ENCODE data around the gene ZNF892. TPM values are rescaled to one million over a fixed set of nuclear protein-coding genes. Genes with fewer than 3 reads are reported as not detected.
"Not testable (repeated sequence)": the region's sequence is repeated elsewhere in the genome, so short reads cannot be mapped to it uniquely, and the experiment has no call there.

Gene ZNF892
- total RNA-seq, 2 experiments from 2014 or later, result 2.7 to 3.1 TPM

DNA sequence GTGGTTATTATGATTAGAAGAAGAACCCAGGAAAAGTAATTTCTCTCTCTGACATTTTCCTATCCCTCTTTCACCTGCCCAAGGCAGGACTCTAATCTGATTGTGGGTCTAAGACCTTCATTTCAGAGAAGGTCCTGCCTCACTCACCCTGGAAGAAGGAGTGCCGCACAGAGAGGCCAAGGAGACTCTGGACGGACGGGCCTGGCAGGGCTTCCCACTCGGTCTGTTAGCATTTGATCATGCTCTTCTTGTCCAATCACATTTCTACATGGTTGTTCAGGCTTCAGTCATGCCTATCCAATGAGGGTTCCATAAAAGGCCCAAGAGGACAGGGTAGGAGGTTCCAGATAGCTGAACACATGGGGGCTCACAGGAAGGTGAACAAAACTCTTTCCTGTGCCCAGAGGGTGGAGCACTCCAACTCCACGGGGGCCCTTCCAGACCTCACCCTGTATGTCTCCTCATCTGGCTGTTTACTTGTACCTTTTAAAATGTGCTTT lies 27.0 kb downstream of the ZNF892 start:
- intact Hi-C loops (cut with micrococcal nuclease), result no loop called here
- Mint-ChIP-seq H3K27ac (no peak overlapping the region), H3K4me3 (no peak overlapping the region), H3K27me3 (ENCODE audit: low read depth) (no peaks in the 10 kb centered on the region), H3K36me3 (ENCODE audit: low read depth) (peaks cover 5% of the 10 kb centered on the region), H3K4me1 (ENCODE audit: low read depth) (no peaks in the 10 kb centered on the region), H3K9me3 (peaks cover 21% of the 10 kb centered on the region)
- CTCF ChIA-PET, result no interaction called here
- DNase-seq, result no peak

DNA sequence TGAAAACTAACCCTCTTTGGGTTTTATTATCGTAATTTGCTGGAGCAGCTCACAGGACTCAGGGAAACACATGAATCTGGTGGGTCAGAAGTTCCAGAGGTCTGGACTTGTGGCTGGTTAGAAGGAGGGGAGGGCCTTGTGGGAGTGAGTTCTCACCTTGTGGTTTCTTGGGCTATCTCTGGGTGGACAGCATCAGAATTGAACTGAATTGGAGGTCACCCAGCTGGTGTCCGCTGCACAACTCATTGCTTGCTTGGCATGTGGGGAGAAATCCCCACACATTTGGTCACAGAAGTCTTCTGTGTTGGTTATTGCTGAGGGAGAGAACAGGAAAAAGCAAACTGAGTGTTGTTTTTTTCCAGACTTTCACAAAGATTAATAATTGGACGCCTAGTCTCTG lies 27.5 kb downstream of the ZNF892 start:
- Mint-ChIP-seq H3K27me3 (ENCODE audit: low read depth) (no peaks in the 10 kb centered on the region), H3K36me3 (ENCODE audit: low read depth) (peaks cover 5% of the 10 kb centered on the region), H3K9me3 (peaks cover 19% of the 10 kb centered on the region), H3K4me1 (ENCODE audit: low read depth) (no peaks in the 10 kb centered on the region), H3K4me3 (no peak overlapping the region), H3K27ac (no peak overlapping the region)
- intact Hi-C loops (cut with micrococcal nuclease), result no loop called here
- DNase-seq, result no peak
- CTCF ChIA-PET, result no interaction called here

DNA sequence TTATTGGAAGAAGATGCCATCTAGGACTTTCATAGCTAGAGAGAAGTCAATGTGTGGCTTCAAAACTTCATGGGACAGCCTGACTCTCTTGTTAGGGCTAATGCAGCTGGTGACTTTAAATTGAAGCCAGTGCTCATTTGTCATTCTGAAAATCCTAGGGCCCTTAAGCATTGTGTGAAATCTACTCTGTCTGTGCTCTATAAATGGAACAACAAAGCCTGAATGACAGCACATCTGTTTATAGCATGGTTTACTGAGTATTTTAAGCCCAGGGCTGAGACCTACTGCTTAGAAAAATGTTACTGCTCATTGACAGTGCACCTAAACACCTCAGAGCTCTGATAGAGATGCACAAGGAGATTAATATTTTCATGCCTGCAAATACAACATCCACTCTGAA lies 30.8 kb downstream of the ZNF892 start:
- CTCF ChIA-PET, result no interaction called here
- Mint-ChIP-seq H3K27me3 (ENCODE audit: low read depth) (no peaks in the 10 kb centered on the region), H3K9me3 (peaks cover 41% of the 10 kb centered on the region)

DNA sequence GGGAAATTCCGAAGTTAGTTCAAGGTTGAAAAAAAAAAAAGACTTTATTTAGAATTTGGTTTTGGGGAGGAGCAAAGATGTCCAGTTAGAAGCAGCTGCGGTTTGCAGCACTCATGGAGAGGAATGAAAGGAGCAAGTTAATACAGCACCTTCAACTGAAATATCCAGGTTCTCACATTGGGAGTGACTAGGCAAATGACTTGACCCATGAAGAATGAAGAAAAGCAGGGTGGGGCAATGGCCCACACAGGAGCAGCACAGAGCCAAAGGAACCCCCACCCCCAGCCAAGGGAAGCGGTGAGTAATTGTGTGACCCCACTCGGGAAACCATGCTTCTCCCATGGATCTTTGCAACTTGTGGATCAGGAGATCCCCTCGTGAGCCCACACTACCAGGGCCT lies 32.8 kb downstream of the ZNF892 start:
- intact Hi-C loops (cut with micrococcal nuclease), result no loop called here
- CTCF ChIA-PET, result interaction anchor here (0.7 kb wide), 1 partner anchor 9 kb away, joined by 3 read pairs; no protein-coding TSS in a partner anchor
- peaks cover 8% of the 10 kb centered on the region for H3K36me3 Mint-ChIP-seq (ENCODE audit: low read depth)

More for the DNA sequence above, 30.8 kb downstream of the ZNF892 start:
- Mint-ChIP-seq H3K4me1 (ENCODE audit: low read depth) (no peaks in the 10 kb centered on the region), H3K36me3 (ENCODE audit: low read depth) (peaks cover 8% of the 10 kb centered on the region), H3K27ac (no peak overlapping the region), H3K4me3 (no peak overlapping the region)
- intact Hi-C loops (cut with micrococcal nuclease), result no loop called here
- DNase-seq, result no peak

DNA sequence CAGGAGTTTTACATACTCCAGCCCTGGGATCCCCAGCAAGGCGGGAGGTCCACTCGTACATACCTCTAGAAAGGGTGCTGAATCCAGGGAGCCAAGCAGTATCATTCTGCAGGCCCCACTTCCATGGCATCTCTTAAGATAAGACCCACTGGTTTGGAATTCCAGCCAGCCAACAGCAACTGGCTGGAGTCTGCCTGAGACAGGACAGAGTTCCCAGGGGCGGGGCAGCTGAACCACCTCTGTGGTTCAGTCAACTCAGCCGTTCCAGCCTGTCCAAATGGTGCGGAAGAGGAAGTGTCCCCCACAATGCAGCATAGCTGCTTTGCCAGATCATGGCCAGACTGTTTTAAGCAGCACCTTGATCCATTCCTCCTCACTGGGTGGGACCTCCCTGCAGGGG lies 33.2 kb downstream of the ZNF892 start:
- no peaks in the 10 kb centered on the region for H3K27me3 Mint-ChIP-seq (ENCODE audit: low read depth)
- no peak overlapping the region for H3K27ac Mint-ChIP-seq
- H3K4me1 Mint-ChIP-seq (ENCODE audit: low read depth), result no peaks in the 10 kb centered on the region
- peaks cover 41% of the 10 kb centered on the region for H3K9me3 Mint-ChIP-seq
- DNase-seq, result no peak
- intact Hi-C loops (cut with micrococcal nuclease), result no loop called here
- CTCF ChIA-PET, result no interaction called here
- H3K36me3 Mint-ChIP-seq (ENCODE audit: low read depth), result peaks cover 7% of the 10 kb centered on the region
- H3K4me3 Mint-ChIP-seq, result no peak overlapping the region

More for the DNA sequence above, 32.8 kb downstream of the ZNF892 start:
- Mint-ChIP-seq H3K4me1 (ENCODE audit: low read depth) (no peaks in the 10 kb centered on the region), H3K9me3 (peaks cover 41% of the 10 kb centered on the region), H3K27ac (no peak overlapping the region), H3K27me3 (ENCODE audit: low read depth) (no peaks in the 10 kb centered on the region), H3K4me3 (no peak overlapping the region)
- no peak for DNase-seq

DNA sequence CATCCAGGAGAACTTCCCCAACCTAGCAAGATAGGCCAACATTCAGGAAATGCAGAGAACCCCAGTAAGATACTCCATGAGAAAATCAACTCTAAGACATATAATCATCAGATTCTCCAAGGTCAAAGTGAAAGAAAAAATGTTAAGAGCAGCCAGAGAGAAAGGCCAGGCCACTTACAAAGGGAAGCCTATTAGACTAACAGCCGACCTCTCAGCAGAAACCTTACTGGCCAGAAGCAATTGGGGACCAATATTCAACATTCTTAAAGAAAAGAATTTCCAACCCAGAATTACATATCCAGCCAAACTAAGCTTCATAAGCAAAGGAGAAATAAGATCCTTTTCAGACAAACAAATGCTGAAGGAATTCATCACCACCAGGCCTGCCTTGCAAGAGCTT lies 34.8 kb downstream of the ZNF892 start:
- intact Hi-C loops (cut with micrococcal nuclease); H3K27ac Mint-ChIP-seq; H3K4me3 Mint-ChIP-seq; H3K27me3 Mint-ChIP-seq (ENCODE audit: low read depth); H3K4me1 Mint-ChIP-seq (ENCODE audit: low read depth); DNase-seq; H3K36me3 Mint-ChIP-seq (ENCODE audit: low read depth): not testable (repeated sequence)
- CTCF ChIA-PET, result interaction anchor here (1.5 kb wide), 1 partner anchor 10 kb away, joined by 6 read pairs; no protein-coding TSS in a partner anchor
- H3K9me3 Mint-ChIP-seq, result peaks cover 48% of the 10 kb centered on the region

Other genes starting within 250 kb of the ZNF892 start
- 10 to 100 TPM; 22.3 to 23.5 TPM for gene MAL, start 181.8 kb upstream of the ZNF892 start, total RNA-seq
- 10 to 100 TPM; 90.4 to 96.0 TPM for gene MRPS5, start 85.7 kb upstream of the ZNF892 start, total RNA-seq
- 1 to 10 TPM; 9.1 to 9.7 TPM for gene ZNF514, start 47.7 kb upstream of the ZNF892 start, total RNA-seq
- 1 to 10 TPM; 2.6 to 3.1 TPM for gene ZNF2, start 41.7 kb upstream of the ZNF892 start, total RNA-seq
- under 1 TPM; 0.45 to 0.89 TPM for gene PROM2, start 66.9 kb downstream of the ZNF892 start, total RNA-seq
- gene KCNIP3, start 89.8 kb downstream of the ZNF892 start, total RNA-seq, result not detected
- gene FAHD2A, start 195.2 kb downstream of the ZNF892 start, total RNA-seq, result 10 to 100 TPM; 49.3 to 50.7 TPM

All from activated naive CD4-positive, alpha-beta T cell treated with anti-CD3 and anti-CD28 coated beads for 36 hours (primary cell).